KOPT-K1 (cell line): ENCODE results near the gene CFL1.
A peak's percentile ranks its signal among the peaks of the same experiment; 100 is the strongest.

Experiments used
- H3K27ac ChIP-seq: fragments of 200-600 bp; sonication (generic); 2 replicates; pipeline ENCODE4 v1.5.1; 2016; ENCODE audit warnings: antibody characterized with exemption, mild to moderate bottlenecking, low read depth, low read length; ENCODE audit not compliant: poor library complexity, severe bottlenecking
- H3K36me3 ChIP-seq: fragments of 200-600 bp; sonication (generic); 2 replicates; pipeline ENCODE4 v1.5.1; 2017; ENCODE audit warnings: antibody characterized with exemption, mild to moderate bottlenecking, low read length, moderate library complexity; ENCODE audit not compliant: insufficient read depth
- H3K9me3 ChIP-seq: fragments of 200-600 bp; sonication (generic); 2 replicates; pipeline ENCODE4 v1.5.1; 2017; ENCODE audit warnings: antibody characterized with exemption, low read length, mild to moderate bottlenecking; ENCODE audit not compliant: insufficient read depth, poor library complexity, severe bottlenecking

The CFL1 gene

GRCh38 chr11:65867284-65868071 lies 9.5 kb upstream of the CFL1 start:
- Histone ChIP-seq H3K36me3 (peaks cover 51% of the 10 kb centered on the region), H3K9me3 (no peaks in the 10 kb centered on the region), H3K27ac (no peak overlapping the region)

GRCh38 chr11:65866509-65867283 lies 8.7 kb upstream of the CFL1 start:
- Histone ChIP-seq H3K27ac (no peak overlapping the region), H3K36me3 (peaks cover 59% of the 10 kb centered on the region), H3K9me3 (no peaks in the 10 kb centered on the region)

GRCh38 chr11:65865550-65866172 lies 7.7 kb upstream of the CFL1 start:
- H3K36me3 ChIP-seq = peaks cover 61% of the 10 kb centered on the region
- H3K27ac ChIP-seq = no peak overlapping the region
- H3K9me3 ChIP-seq = no peaks in the 10 kb centered on the region

GRCh38 chr11:65864706-65865471 lies 6.9 kb upstream of the CFL1 start:
- Histone ChIP-seq H3K36me3 (peaks cover 61% of the 10 kb centered on the region), H3K27ac (no peak overlapping the region)

GRCh38 chr11:65863889-65864705 lies 6.1 kb upstream of the CFL1 start:
- Histone ChIP-seq H3K36me3 (peaks cover 61% of the 10 kb centered on the region), H3K9me3 (no peaks in the 10 kb centered on the region), H3K27ac (no peak overlapping the region)

More at GRCh38 chr11:65864706-65865471, 6.9 kb upstream of the CFL1 start:
- H3K9me3 ChIP-seq = no peaks in the 10 kb centered on the region

- Histone ChIP-seq H3K9me3 (no peaks in the 10 kb centered on the region), H3K36me3 (peaks cover 61% of the 10 kb centered on the region), H3K27ac (no peak overlapping the region)
Observed at GRCh38 chr11:65862941-65863888, 5.2 kb upstream of the CFL1 start.

- H3K36me3 ChIP-seq = peaks cover 57% of the 10 kb centered on the region
- H3K27ac ChIP-seq = no peak overlapping the region
- H3K9me3 ChIP-seq = no peaks in the 10 kb centered on the region
Observed at GRCh38 chr11:65862191-65862735, 4.3 kb upstream of the CFL1 start.

GRCh38 chr11:65861533-65862183 lies 3.7 kb upstream of the CFL1 start:
- peaks cover 52% of the 10 kb centered on the region for H3K36me3 ChIP-seq
- H3K27ac ChIP-seq = peak overlapping the region; percentile 91
- H3K9me3 ChIP-seq = no peaks in the 10 kb centered on the region

- Histone ChIP-seq H3K9me3 (no peaks in the 10 kb centered on the region), H3K36me3 (peaks cover 52% of the 10 kb centered on the region), H3K27ac (peak overlapping the region; percentile 91)
Observed at GRCh38 chr11:65861165-65861505, 3.2 kb upstream of the CFL1 start.

- H3K9me3 ChIP-seq = no peaks in the 10 kb centered on the region
- peaks cover 52% of the 10 kb centered on the region for H3K36me3 ChIP-seq
- peak within 1 kb of the TSS; percentile 91 for H3K27ac ChIP-seq
Observed at GRCh38 chr11:65860278-65861164, 2.5 kb upstream of the CFL1 start, which contains the start of gene MUS81. Gene MUS81 (plus strand): TSS chr11:65860433. CDS start chr11:65860754, 321 bp downstream.

- peak overlapping the region; percentile 91 for H3K27ac ChIP-seq
- peaks cover 52% of the 10 kb centered on the region for H3K36me3 ChIP-seq
- no peaks in the 10 kb centered on the region for H3K9me3 ChIP-seq
Observed at GRCh38 chr11:65859812-65860277, 1.9 kb upstream of the CFL1 start.
